Thyroid gland (tissue), 4 donors: ENCODE measurements around the gene CYP4F3. TPM values are rescaled to one million over a fixed set of nuclear protein-coding genes. Genes with fewer than 3 reads are reported as not detected.

Experiments
- DNase-seq, 2 donors: peaks; one replicate each; pipeline ENCODE4 v3.0.0-alpha.2; 2019
- H3K27ac ChIP-seq, 3 donors: fragments of 200-600 bp; sonication (generic); 1 replicate in 2 of 3; 2 replicates in 1 of 3; pipeline ENCODE4 v1.5.1; 2016 to 2019; ENCODE audit warnings: mild to moderate bottlenecking in 1 of 3, moderate library complexity in 1 of 3
- H3K27me3 ChIP-seq: fragments of 200-600 bp; sonication (generic); one replicate; pipeline ENCODE4 v1.5.1; 2019
- H3K36me3 ChIP-seq, 2 donors: fragments of 200-600 bp; sonication (generic); one replicate each; pipeline ENCODE4 v1.5.1; 2016 to 2019
- H3K4me1 ChIP-seq, 2 donors: fragments of 200-600 bp; sonication (generic); one replicate each; pipeline ENCODE4 v1.5.1; 2017 to 2019
- H3K4me3 ChIP-seq, 3 donors: fragments of 200-600 bp; sonication (generic); replicated peaks in 1 of 3; 1 replicate in 2 of 3; 2 replicates in 1 of 3; pipeline ENCODE4 v1.5.1; 2016; ENCODE audit warnings: mild to moderate bottlenecking in 1 of 3
- H3K9me3 ChIP-seq: fragments of 200-600 bp; sonication (generic); one replicate; pipeline ENCODE4 v1.5.1; 2017
- CTCF ChIP-seq, 6 experiments: fragments of 200-600 bp in 3 of 6; fragments of 450-650 bp in 3 of 6; sonication (generic) in 3 of 6; IDR thresholded peaks; one replicate each; pipeline ENCODE4 v1.5.1; 2016 to 2019; ENCODE audit warnings: antibody characterized with exemption in 6 of 6, mild to moderate bottlenecking in 2 of 6, inconsistent platforms in 1 of 6, moderate library complexity in 1 of 6
- POLR2A ChIP-seq, 2 donors: fragments of 450-650 bp; IDR thresholded peaks; one replicate each; pipeline ENCODE4 v1.6.1; 2017; ENCODE audit warnings: antibody characterized with exemption in 2 of 2, mild to moderate bottlenecking in 2 of 2, moderate library complexity in 1 of 2
- WGBS, 2 donors: methylation state at CpG; one replicate each; pipeline ENCODE4 v1.1.5; 2017; 5-methylcytosine and 5-hydroxymethylcytosine counted together
- intact Hi-C: fragments of 100-400 bp; cut with DNase I; formaldehyde crosslinking; loops from one replicate; pipeline ENCODE4 v1.15.1; 2023
- total RNA-seq, 4 donors: library from RNA; depleted of rRNA; stranded (reverse); fragments of >200 nt; gene quantifications; one replicate each; pipeline ENCODE4 v1.2.3, GENCODE V29; 2016

The CYP4F3 gene
- total RNA-seq, 4 donors from 2014 or later, result 0.33 to 0.59 TPM; not detected in 2

- no peak for TF ChIP-seq CTCF (IDR thresholded peaks at IDR 0.05)
- TF ChIP-seq POLR2A (IDR thresholded peaks at IDR 0.05), result no peak
- WGBS, 2 donors, result 82 to 91% methylated on average over 4 of the region's 4 CpGs
- Histone ChIP-seq H3K9me3 (no peaks in the 10 kb centered on the region), H3K36me3 (no peaks in the 10 kb centered on the region), H3K4me1 (no peaks in the 10 kb centered on the region), H3K4me3 (no peak overlapping the region), H3K27ac (no peak overlapping the region), H3K27me3 (no peaks in the 10 kb centered on the region)
- intact Hi-C loops, result no loop called here
- DNase-seq, result no peak
Observed at GRCh38 chr19:15616183-15616582, 24.5 kb upstream of the CYP4F3 start.

GRCh38 chr19:15616627-15617270, 23.9 kb upstream of the CYP4F3 start:
- 41 to 55% methylated on average over 5 to 6 of the region's 7 CpGs for WGBS, 2 donors
- H3K27me3 ChIP-seq, result no peaks in the 10 kb centered on the region

GRCh38 chr19:15618321-15618720, 22.4 kb upstream of the CYP4F3 start:
- no peaks in the 10 kb centered on the region for H3K27me3 ChIP-seq
- no peak overlapping the region for H3K27ac ChIP-seq
- 71 to 74% methylated on average over 4 to 5 of the region's 5 CpGs for WGBS, 2 donors
- H3K36me3 ChIP-seq, result no peaks in the 10 kb centered on the region
- H3K4me1 ChIP-seq, result no peaks in the 10 kb centered on the region
- no peaks in the 10 kb centered on the region for H3K9me3 ChIP-seq
- intact Hi-C loops, result no loop called here
- no peak for TF ChIP-seq CTCF (IDR thresholded peaks at IDR 0.05)
- no peak for TF ChIP-seq POLR2A (IDR thresholded peaks at IDR 0.05)
- no peak for DNase-seq
- H3K4me3 ChIP-seq, result no peak overlapping the region

More at GRCh38 chr19:15616627-15617270, 23.9 kb upstream of the CYP4F3 start:
- TF ChIP-seq CTCF (IDR thresholded peaks at IDR 0.05) (no peak), POLR2A (IDR thresholded peaks at IDR 0.05) (no peak)
- Histone ChIP-seq H3K4me1 (no peaks in the 10 kb centered on the region), H3K36me3 (no peaks in the 10 kb centered on the region), H3K27ac (no peak overlapping the region), H3K4me3 (no peak overlapping the region), H3K9me3 (no peaks in the 10 kb centered on the region)
- intact Hi-C loops, result no loop called here
- no peak for DNase-seq

GRCh38 chr19:15621801-15622200, 18.9 kb upstream of the CYP4F3 start:
- intact Hi-C loops, result no loop called here
- TF ChIP-seq POLR2A (IDR thresholded peaks at IDR 0.05) (no peak), CTCF (IDR thresholded peaks at IDR 0.05) (no peak)
- Histone ChIP-seq H3K27me3 (no peaks in the 10 kb centered on the region), H3K36me3 (no peaks in the 10 kb centered on the region), H3K27ac (no peak overlapping the region), H3K4me3 (no peak overlapping the region), H3K4me1 (no peaks in the 10 kb centered on the region), H3K9me3 (no peaks in the 10 kb centered on the region)
- no peak for DNase-seq
- 50 to 67% methylated on average over 1 of the region's 1 CpG for WGBS, 2 donors

GRCh38 chr19:15622991-15623390, 17.7 kb upstream of the CYP4F3 start:
- Histone ChIP-seq H3K27me3 (no peaks in the 10 kb centered on the region), H3K9me3 (no peaks in the 10 kb centered on the region), H3K4me1 (no peaks in the 10 kb centered on the region), H3K36me3 (no peaks in the 10 kb centered on the region), H3K4me3 (no peak overlapping the region), H3K27ac (no peak overlapping the region)
- TF ChIP-seq POLR2A (IDR thresholded peaks at IDR 0.05) (no peak), CTCF (IDR thresholded peaks at IDR 0.05) (no peak)
- no peak for DNase-seq
- intact Hi-C loops, result no loop called here
- 53 to 63% methylated on average over 11 of the region's 11 CpGs for WGBS, 2 donors
